MCF 10A (cell line): ENCODE data around the gene TSSC4. TPM values are rescaled to one million over a fixed set of nuclear protein-coding genes. Genes with fewer than 3 reads are reported as not detected.
"Not testable (repeated sequence)": the region's sequence is repeated elsewhere in the genome, so short reads cannot be mapped to it uniquely, and the experiment has no call there.

ENCODE experiments used
- BruUV-seq: library from RNA; stranded (reverse); fragments of 400-500 nt; replicated peaks from 2 replicates; lab custom pipeline; 2021; lab: Mats Ljungman, UMichigan
- CTCF ChIA-PET: fragments of 300-600 bp; sonication (Branson Sonifier 250); formaldehyde crosslinking; extraction: SDS; loops from one replicate; lab custom pipeline; 2021; ENCODE audit warnings: antibody characterized with exemption, inconsistent platforms; lab: Yijun Ruan, JAX
- POLR2A ChIA-PET: fragments of 300-600, 350-650 bp; sonication (Branson Sonifier 250); formaldehyde crosslinking; extraction: SDS; loops from one replicate; lab custom pipeline; 2020; ENCODE audit warnings: antibody characterized with exemption, inconsistent platforms; lab: Yijun Ruan, JAX
- DNase-seq: peaks from one replicate; pipeline ENCODE4 v3.0.0-alpha.2; 2018; ENCODE audit not compliant: unreplicated experiment
- H3K27ac Mint-ChIP-seq: one replicate; pipeline ENCODE4 v1.8.0; 2022; ENCODE audit warnings: mild to moderate bottlenecking, low read depth, mixed read lengths; ENCODE audit not compliant: unreplicated experiment
- H3K27me3 Mint-ChIP-seq: one replicate; pipeline ENCODE4 v1.8.0; 2022; ENCODE audit warnings: mixed read lengths; ENCODE audit not compliant: insufficient read depth, unreplicated experiment
- H3K36me3 Mint-ChIP-seq: one replicate; pipeline ENCODE4 v1.8.0; 2022; ENCODE audit warnings: mild to moderate bottlenecking, moderate library complexity, mixed read lengths; ENCODE audit not compliant: insufficient read depth, unreplicated experiment
- H3K4me1 Mint-ChIP-seq: one replicate; pipeline ENCODE4 v1.8.0; 2022; ENCODE audit warnings: mixed read lengths; ENCODE audit not compliant: insufficient read depth, unreplicated experiment
- H3K4me3 Mint-ChIP-seq: one replicate; pipeline ENCODE4 v1.8.0; 2022; ENCODE audit warnings: mild to moderate bottlenecking, moderate library complexity, mixed read lengths; ENCODE audit not compliant: unreplicated experiment
- H3K9me3 Mint-ChIP-seq: one replicate; pipeline ENCODE4 v1.8.0; 2022; ENCODE audit warnings: mixed read lengths; ENCODE audit not compliant: unreplicated experiment
- intact Hi-C: fragments of 100-400 bp; cut with micrococcal nuclease; formaldehyde crosslinking; loops from 2 replicates; pipeline ENCODE4 v1.14.1; 2022
- total RNA-seq: library from RNA; stranded (reverse); gene quantifications from 2 replicates; pipeline ENCODE4 v1.2.3, GENCODE V29; 2022
- TF ChIP-seq, protein P1 (sequence below): fragments of 200-600 bp; IDR thresholded peaks from one replicate; pipeline ENCODE4 v1.8.0; 2022; ENCODE audit warnings: antibody characterized with exemption, mild to moderate bottlenecking; ENCODE audit not compliant: unreplicated experiment

Gene TSSC4
- total RNA-seq, 1 experiment from 2014 or later, result 70.3 TPM

GRCh38 chr11:2355000-2355644 is 45.4 kb upstream of the TSSC4 start:
- ChIA-PET POLR2A (no interaction called here), CTCF (interaction anchor here (0.5 kb wide), 1 partner anchor 68 kb away, joined by 3 read pairs; no protein-coding TSS in a partner anchor)
- Mint-ChIP-seq H3K36me3 (no peaks in the 10 kb centered on the region), H3K9me3 (no peaks in the 10 kb centered on the region), H3K4me3 (no peak overlapping the region), H3K27me3 (no peaks in the 10 kb centered on the region), H3K27ac (no peak overlapping the region), H3K4me1 (peaks cover 7% of the 10 kb centered on the region)
- TF ChIP-seq, protein P1, sequence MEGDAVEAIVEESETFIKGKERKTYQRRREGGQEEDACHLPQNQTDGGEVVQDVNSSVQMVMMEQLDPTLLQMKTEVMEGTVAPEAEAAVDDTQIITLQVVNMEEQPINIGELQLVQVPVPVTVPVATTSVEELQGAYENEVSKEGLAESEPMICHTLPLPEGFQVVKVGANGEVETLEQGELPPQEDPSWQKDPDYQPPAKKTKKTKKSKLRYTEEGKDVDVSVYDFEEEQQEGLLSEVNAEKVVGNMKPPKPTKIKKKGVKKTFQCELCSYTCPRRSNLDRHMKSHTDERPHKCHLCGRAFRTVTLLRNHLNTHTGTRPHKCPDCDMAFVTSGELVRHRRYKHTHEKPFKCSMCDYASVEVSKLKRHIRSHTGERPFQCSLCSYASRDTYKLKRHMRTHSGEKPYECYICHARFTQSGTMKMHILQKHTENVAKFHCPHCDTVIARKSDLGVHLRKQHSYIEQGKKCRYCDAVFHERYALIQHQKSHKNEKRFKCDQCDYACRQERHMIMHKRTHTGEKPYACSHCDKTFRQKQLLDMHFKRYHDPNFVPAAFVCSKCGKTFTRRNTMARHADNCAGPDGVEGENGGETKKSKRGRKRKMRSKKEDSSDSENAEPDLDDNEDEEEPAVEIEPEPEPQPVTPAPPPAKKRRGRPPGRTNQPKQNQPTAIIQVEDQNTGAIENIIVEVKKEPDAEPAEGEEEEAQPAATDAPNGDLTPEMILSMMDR, result no peak
- intact Hi-C loops, result no loop called here
- peak; percentile 59 for DNase-seq
- no TSS peak for BruUV-seq

DNA sequence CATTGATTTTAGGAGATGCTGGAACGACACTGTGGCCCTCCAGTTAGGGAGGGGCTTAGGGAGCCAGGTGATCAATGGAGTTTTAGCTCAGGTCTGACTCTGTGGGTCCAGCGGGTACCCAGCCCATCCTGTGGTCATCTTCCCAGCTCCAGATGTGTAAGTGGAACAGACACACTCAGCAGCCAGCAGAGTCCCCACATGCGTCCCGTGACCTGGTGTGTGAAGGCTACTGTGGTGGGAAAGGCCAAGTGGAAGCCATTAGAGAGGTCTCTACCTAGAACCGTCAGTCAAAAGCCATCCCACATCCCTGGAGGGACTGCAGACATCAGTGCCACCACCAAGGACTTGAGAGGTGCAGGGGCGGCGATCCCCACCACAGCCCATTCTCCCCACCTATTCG is 43.3 kb upstream of the TSSC4 start:
- TF ChIP-seq, protein P1, result no peak
- Mint-ChIP-seq H3K4me1 (peaks cover 7% of the 10 kb centered on the region), H3K27ac (no peak overlapping the region), H3K4me3 (no peak overlapping the region), H3K36me3 (no peaks in the 10 kb centered on the region), H3K9me3 (no peaks in the 10 kb centered on the region), H3K27me3 (peaks cover 8% of the 10 kb centered on the region)
- no peak for DNase-seq
- no TSS peak for BruUV-seq
- ChIA-PET POLR2A (no interaction called here), CTCF (interaction anchor here (0.6 kb wide), 1 partner anchor 174 kb away, joined by 3 read pairs; no protein-coding TSS in a partner anchor)
- intact Hi-C loops, result no loop called here

- ChIA-PET CTCF (interaction anchor here (0.6 kb wide), 1 partner anchor 173 kb away, joined by 3 read pairs; no protein-coding TSS in a partner anchor), POLR2A (interaction anchor here (0.6 kb wide), 1 partner anchor 190 kb away, joined by 3 read pairs; no protein-coding TSS in a partner anchor)
- H3K4me3 Mint-ChIP-seq, BruUV-seq, DNase-seq, intact Hi-C loops, H3K36me3 Mint-ChIP-seq, H3K4me1 Mint-ChIP-seq, H3K9me3 Mint-ChIP-seq, H3K27ac Mint-ChIP-seq: not testable (repeated sequence)
- H3K27me3 Mint-ChIP-seq, result peaks cover 12% of the 10 kb centered on the region
Observed at GRCh38 chr11:2357651-2358050, 42.9 kb upstream of the TSSC4 start.

DNA sequence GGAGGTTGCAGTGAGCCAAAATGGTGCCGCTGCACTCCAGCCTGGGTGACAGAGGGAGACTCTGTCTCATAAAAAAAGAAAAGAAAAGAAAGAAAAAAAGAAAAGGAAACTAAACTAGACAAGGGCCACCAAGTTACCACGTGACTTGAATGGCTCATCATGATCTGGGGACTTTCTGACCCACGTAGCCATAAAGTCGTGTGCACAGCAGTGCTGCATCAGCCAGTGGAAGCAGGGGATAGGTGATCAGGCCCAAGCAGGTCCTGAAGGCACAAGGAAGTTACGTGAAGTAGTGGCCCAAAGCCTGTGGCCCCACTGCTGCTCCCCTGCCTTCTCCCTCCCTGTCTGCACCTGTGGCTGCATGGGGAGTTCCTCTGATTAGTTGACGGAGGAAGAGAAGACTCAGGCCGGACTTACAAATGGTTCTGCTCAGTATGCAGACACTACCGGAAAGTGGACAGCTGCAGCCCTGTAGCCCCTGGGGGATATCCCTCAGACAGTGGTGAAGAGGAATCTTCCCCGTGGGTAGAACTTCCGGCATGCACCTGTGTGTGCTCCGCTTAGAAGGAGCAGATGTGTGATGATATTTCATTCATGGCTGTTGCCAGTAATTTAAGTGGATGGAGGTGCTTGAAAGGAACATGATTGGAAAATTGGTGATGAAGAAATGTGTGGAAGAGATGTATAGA is 41.7 kb upstream of the TSSC4 start:
- ChIA-PET CTCF (interaction anchor here (0.7 kb wide), 1 partner anchor 11 kb away, joined by 4 read pairs; no protein-coding TSS in a partner anchor), POLR2A (interaction anchor here (0.7 to 1.6 kb wide), 2 partner anchors 13 to 19 kb away, joined by 3 to 4 read pairs; no protein-coding TSS in a partner anchor)
- intact Hi-C loops, result no loop called here
- Mint-ChIP-seq H3K36me3 (no peaks in the 10 kb centered on the region), H3K27me3 (peaks cover 24% of the 10 kb centered on the region), H3K4me1 (peaks cover 7% of the 10 kb centered on the region), H3K4me3 (no peak overlapping the region), H3K27ac (no peak overlapping the region), H3K9me3 (no peaks in the 10 kb centered on the region)
- BruUV-seq, result no TSS peak
- no peak for DNase-seq
- TF ChIP-seq, protein P1, result no peak
